Ishikawa (cell line): ENCODE data around the gene POLD1.

Experiments
- TEAD4 ChIP-seq: IDR thresholded peaks from 2 replicates; pipeline ENCODE4 v1.6.1; 2012
- ZBTB7A ChIP-seq: IDR thresholded peaks from 2 replicates; pipeline ENCODE4 v1.6.1; 2012; ENCODE audit warnings: low read depth

POLD1 gene

GRCh38 chr19:50467566-50467965 is 83.4 kb downstream of the POLD1 start:
- no peak for TF ChIP-seq ZBTB7A
- no peak for TF ChIP-seq TEAD4
